Endothelial cell of umbilical vein (primary cell): ENCODE measurements around the gene ABTB2.

Source experiments
- CTCF ChIP-seq, 2 donors: IDR thresholded peaks; 1 replicate in 1 of 2; 2 replicates in 1 of 2; pipeline ENCODE4 v1.5.1; 2011; ENCODE audit warnings: low read length in 2 of 2, mild to moderate bottlenecking in 2 of 2, moderate library complexity in 2 of 2, control low read depth in 1 of 2, inconsistent platforms in 1 of 2, low read depth in 1 of 2; ENCODE audit not compliant: insufficient read depth in 1 of 2; ENCODE audit errors: extremely low read depth in 1 of 2
- MYC ChIP-seq: IDR thresholded peaks from one replicate; pipeline ENCODE4 v1.6.1; 2011; ENCODE audit warnings: mild to moderate bottlenecking, low read depth, low read length
- POLR2A ChIP-seq: IDR thresholded peaks from 2 replicates; pipeline ENCODE4 v1.6.1; 2012; ENCODE audit warnings: low read depth, mild to moderate bottlenecking, control low read depth, low read length

GRCh38 chr11:34148504-34149165, 209.2 kb downstream of the ABTB2 start:
- TF ChIP-seq CTCF (IDR thresholded peaks at IDR 0.05; ENCODE audit: extremely low read depth in 1 of 2, insufficient read depth in 1 of 2, low read depth in 1 of 2, low read length in 2 of 2): no peak
- no peak for TF ChIP-seq MYC
- no peak for TF ChIP-seq POLR2A
